ENCODE measurements around the gene TTC9B.

DNA sequence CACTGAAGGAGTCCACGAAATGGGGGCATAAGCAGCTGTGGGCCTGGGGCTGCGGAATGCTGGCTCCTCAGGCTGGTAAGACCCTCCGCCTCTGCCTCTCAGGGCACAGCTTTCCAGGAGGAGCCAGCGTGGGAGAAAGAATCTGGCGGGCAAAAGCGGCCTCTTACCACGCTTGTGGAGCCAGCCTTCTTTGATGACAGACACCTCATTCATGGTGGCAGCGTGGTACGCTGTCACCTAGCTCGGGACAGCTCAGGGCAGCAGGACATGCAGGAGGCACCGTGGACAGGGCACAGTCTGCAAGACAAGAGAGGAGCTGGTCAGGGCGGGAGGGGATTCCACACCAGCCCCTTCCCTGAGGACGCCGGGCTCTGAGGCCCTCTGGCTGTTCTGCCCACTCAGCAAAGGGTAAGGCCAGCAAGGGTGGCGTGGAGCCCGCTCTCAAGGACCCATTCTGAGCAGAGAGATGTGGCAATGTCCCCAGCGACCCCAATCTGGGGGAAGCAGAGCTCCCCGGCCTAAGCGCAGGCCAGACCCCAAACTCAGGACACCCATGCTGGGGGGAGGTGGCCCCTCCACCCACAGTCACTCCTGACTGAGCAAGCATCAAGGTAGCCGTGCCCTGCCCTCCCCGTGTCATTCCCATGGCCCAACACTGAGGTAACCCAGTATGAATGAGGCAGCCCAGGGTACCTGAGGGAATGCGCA, 47.0 kb upstream of the TTC9B start:
- TF ChIP-seq CTCF (IDR thresholded peaks at IDR 0.05) = no peak
- no peak for TF ChIP-seq EZH2 (IDR thresholded peaks at IDR 0.05)
- TF ChIP-seq EZH2phosphoT487 (IDR thresholded peaks at IDR 0.05) = no peak

Data from neural progenitor cell (in vitro differentiated cells).